RPMI7951 (cell line): Measurements from ENCODE around the gene TPH2. TPM values are rescaled to one million over a fixed set of nuclear protein-coding genes. Genes with fewer than 3 reads are reported as not detected.

Experiments used
- DNase-seq: peaks from one replicate; pipeline ENCODE4 v3.0.0-alpha.2; 2012; ENCODE audit warnings: low read depth
- total RNA-seq: library from RNA; depleted of rRNA; stranded (reverse); fragments of >200 nt; shearing (Covaris generic); gene quantifications from 2 replicates; pipeline ENCODE4 v1.2.3, GENCODE V29; 2014; rRNA removed

The TPH2 gene
- not detected in 2 replicates for total RNA-seq

- DNase-seq = peak; percentile 38
Measured at GRCh38 chr12:71938728-71939385, at the start of gene TPH2. Gene TPH2 (plus strand): TSS chr12:71938845. CDS start chr12:71938987, 142 bp downstream.

DNA sequence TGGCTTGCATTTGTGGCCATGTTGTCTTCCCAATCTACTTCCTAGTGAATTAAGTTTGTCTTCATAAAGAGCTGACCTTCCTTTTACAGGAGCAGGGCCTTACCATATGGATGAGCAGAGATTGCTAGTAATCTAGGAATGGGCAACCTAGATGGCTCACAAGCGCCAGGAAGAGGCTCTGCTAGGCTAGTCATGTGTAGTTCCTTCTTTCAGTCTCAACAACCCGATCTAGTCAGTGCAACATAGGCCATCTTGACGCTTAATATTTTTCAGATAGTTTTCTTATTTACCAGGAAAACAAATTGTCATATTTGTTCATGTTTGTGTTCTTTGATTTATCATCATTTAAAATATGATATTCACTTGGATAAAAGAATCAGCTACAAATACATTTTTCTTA lies 48.2 kb upstream of the TPH2 start:
- no peak for DNase-seq

DNA sequence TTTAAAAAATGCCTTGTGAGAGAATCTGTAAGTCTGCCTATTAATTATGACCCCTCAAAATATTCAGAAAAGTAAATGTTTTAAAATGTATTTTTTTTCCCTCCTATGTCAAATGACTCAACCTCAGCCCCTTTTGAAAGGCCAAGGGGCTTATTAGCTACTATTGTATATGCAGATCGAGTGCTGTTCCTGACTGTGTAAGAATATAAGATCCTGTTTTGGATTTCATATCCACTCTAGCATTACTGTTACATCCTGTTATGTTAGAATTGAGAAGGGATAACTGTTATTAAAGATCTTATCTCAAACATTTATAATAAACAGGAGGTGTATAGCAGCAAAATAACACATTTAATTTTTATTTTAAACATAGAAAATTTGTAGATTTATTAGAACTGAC lies 46.6 kb upstream of the TPH2 start:
- no peak for DNase-seq

DNA sequence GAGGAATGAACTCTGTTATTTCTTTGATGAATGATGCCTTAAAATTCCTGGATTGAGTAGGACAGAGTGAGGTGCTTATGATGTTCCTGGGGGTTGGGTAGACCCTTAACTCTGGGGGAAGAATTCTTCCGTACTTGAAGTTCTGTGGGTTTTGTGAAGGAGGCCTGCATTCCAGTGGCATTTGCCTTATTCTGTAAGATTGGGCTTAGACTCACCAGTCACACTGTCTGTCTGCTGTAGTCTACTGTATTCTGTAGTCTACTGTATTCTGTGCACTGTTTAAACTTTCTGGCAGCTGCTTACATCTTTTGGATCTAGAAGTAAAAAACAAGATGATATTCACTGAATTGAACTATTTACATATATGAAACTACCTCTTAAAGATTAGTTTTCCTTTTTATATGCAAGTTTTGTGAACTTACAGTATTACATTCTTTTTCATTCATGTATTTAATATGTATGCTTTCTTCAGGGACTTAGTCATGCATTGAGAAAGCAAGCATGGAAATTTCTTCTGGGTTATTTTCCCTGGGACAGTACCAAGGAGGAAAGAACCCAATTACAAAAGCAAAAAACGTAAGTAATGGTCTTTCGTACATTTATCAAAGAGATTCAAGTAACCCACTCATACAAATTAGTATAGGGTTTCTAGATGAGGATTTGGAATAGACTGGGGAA lies 42.3 kb upstream of the TPH2 start:
- DNase-seq = no peak

GRCh38 chr12:71900091-71900490 lies 38.6 kb upstream of the TPH2 start:
- DNase-seq = peak; percentile 4

GRCh38 chr12:71904629-71905028 lies 34.0 kb upstream of the TPH2 start:
- DNase-seq = no peak

DNA sequence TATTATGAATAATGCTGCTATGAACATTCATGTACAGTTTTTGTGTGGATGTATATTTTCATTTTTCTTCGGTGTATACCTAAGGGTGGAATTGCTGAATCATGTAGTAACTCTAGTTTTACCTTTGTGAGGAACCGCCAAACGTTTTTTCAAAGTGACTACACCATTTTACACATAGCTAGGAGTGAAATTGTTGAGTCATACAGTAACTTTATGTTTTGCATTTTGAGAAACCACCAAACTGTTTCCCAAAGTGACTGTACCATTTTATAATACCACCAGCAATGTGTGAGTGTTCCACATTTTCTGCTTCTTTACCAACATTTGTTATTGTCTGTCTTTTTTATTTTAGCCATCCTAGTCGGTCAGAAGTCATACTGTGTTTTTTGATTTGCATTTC lies 3.1 kb upstream of the TPH2 start:
- no peak for DNase-seq

DNA sequence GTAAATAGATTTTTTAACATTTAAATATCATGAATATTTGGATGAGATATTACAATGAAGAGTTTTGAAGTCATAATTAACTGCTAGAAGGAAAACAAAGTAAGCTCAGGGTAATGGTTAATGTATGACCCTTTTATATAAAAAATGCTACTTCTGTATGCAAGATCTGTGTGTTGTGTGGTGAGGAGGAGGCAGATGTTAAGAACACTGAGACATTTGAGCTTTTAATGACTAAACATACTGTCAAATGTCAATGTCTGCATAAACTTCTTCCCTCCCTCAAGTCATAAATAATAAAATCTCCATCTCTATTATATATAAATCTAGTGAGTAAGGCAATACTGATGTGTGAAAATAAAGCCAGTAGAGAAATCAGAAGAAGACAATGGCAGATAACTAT lies 1.4 kb downstream of the TPH2 start:
- no peak for DNase-seq

DNA sequence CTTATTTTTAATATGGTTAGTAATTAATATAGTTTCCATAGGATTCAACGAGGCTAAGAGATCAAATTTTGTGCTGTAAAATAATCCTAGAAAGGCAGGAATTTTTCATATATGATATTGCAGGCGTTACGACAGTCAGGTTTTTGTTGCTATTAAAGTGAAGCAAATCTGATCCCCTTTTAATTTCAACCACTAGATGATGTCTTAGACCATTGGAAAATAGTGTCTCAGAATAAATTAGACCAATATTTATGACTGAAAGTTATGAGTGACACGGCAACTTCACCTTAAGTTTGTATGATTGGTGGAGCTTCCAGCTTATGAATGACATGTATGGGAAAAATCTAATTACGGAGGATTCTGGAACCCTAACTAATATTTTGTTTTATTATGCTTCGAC lies 2.5 kb downstream of the TPH2 start:
- no peak for DNase-seq

DNA sequence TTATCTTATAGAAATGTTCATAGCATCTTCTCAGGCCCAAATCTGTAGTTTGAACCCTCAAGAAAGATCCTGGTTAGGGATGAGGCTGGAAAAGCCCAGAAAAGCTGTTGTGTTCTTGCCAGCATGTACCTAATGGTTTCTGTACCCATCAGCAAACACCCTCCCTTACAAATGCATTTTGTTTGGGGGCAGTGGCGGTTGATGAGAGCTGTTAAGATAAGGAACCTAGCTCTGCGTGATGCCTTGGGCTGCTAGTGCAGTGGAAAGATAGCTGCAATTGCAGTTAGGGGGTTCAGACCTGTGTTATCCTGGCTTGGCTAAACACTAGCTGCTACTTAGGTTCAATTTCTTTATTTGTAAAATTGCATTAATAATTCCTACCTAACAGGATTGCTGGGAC lies 3.6 kb downstream of the TPH2 start:
- DNase-seq = no peak

GRCh38 chr12:71942703-71943102 lies 4.1 kb downstream of the TPH2 start:
- DNase-seq = no peak

- DNase-seq = no peak
Measured at GRCh38 chr12:71945121-71945520, 6.5 kb downstream of the TPH2 start.

- no peak for DNase-seq
Measured at GRCh38 chr12:71945883-71946282, 7.2 kb downstream of the TPH2 start.

- DNase-seq = peak; percentile 6
Measured at GRCh38 chr12:71947645-71948105, 9.0 kb downstream of the TPH2 start.

DNA sequence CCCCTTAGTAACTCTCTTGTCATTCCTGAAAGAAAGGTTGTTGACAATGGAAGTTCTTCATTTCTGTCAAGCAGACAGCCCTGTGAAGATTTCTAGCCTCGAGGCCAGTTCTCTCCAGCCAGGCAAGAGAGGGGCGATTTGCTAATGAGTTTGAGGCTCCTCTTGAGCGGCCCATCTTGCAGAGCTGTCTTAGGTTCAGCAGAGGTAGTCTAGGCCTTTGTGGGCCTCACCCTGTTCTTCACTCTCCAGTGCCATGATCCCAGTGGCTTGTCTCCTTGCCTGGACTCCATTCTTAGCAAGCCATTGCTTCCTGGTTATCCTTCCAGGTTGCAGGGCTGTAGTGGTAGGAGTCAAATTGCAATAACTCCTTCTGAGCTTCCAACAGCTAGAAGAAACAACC lies 9.7 kb downstream of the TPH2 start:
- no peak for DNase-seq

DNA sequence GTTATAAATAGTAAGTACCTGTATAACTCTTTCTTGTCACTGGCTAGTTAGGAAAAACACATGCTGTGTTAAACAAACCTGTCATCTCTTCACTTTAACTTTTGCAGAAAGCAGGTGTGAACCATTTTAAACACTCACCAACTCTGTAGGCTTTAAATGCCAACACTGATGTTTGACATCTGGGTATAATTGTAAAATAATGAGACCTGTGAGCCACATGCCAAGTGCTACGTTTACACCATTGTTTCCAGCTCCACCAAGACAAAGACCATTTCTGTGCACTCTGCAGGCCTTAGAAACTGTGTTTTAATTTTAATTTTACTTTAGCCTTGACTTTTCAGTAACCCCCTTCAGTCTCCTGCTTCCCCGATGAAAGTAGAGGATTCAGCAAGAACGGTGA lies 11.0 kb downstream of the TPH2 start:
- DNase-seq = no peak

DNA sequence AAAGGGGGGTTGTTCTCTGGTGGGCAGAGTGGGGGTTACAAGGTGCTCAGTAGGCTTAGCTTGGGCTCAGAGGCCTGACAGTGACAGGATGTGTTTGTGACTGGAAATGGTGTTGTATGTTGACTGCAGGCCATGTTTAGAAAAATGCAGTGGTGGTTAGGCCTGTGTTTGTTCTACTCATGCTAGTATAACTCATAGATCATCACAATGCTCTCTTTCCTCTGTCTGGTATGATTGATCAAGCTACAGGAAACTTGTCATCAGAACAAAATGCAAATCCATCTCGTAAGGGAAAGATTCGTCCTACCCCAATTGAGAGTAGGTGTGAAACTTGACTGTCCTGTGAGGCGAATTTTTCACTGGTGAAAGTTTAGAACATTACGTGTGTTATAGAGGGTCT lies 11.8 kb downstream of the TPH2 start:
- DNase-seq = no peak

GRCh38 chr12:71950819-71951218 lies 12.2 kb downstream of the TPH2 start:
- no peak for DNase-seq

DNA sequence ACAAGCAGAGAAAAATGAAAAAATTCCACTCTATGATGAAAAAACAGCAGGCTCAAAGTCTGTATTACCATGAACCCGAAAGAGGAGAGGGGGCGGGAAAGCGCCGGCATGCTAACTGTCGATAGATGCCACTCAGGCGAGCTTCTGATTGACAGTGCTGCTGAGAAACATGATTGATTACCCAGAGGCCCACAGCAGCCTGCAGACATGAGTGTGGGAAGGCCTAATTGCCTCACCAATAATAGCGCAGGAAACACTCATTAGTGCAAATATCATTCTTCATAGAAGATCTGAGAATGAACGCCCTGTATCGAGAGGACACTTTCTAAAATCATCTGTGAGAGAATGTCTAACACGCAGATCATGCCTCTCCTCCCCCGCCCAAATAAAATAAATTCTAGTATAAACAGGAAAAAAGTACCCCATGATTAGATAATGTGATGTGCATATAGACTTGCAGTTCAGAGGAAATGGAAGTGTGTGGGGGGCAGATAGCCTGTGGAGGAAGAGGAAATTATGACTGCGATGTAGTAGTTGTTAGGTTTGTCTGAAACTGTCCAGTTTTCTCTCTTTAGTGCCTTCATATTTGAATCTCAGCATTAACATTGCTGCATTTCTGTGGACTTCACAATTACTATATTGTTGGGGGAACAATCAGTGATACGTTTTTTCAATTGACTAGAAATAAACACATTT lies 15.6 kb downstream of the TPH2 start:
- DNase-seq = no peak

GRCh38 chr12:71954861-71955260 lies 16.2 kb downstream of the TPH2 start:
- DNase-seq = no peak

GRCh38 chr12:71955970-71956369 lies 17.3 kb downstream of the TPH2 start:
- no peak for DNase-seq

- DNase-seq = no peak
Measured at GRCh38 chr12:71958056-71958455, 19.4 kb downstream of the TPH2 start.

GRCh38 chr12:71958457-71958856 lies 19.8 kb downstream of the TPH2 start:
- no peak for DNase-seq
